SK-N-SH treated with all-trans-retinoic acid at 6 μM for 48 hours (cell line): Measurements from ENCODE around the gene CBFB.

Experiments used
- ATAC-seq: fragments of 200-7000 bp; cut with Tn5 transposase; 3 replicates; pipeline ENCODE4 v1.9.1; 2020; ENCODE audit warnings: mild to moderate bottlenecking, moderate library complexity
- ARNTL ChIP-seq: fragments of 450-650 bp; formaldehyde crosslinking; IDR thresholded peaks from 2 replicates; pipeline ENCODE4 v1.5.0; 2020; ENCODE audit warnings: low read depth, mild to moderate bottlenecking, moderate library complexity, borderline replicate concordance
- BACH2 ChIP-seq: fragments of 250-450 bp; sonication (Bioruptor Pico); IDR thresholded peaks from 2 replicates; pipeline ENCODE4 v1.9.0; 2021; ENCODE audit warnings: mild to moderate bottlenecking, borderline replicate concordance
- CREB5 ChIP-seq: fragments of 250-450 bp; sonication (Bioruptor Pico); IDR thresholded peaks from 2 replicates; pipeline ENCODE4 v1.5.1; 2020; ENCODE audit warnings: low read depth, mild to moderate bottlenecking, moderate library complexity
- CSDC2 ChIP-seq: fragments of 250-450 bp; sonication (Bioruptor Pico); IDR thresholded peaks from 2 replicates; pipeline ENCODE4 v1.5.0; 2020; ENCODE audit warnings: mild to moderate bottlenecking, moderate library complexity
- CSRNP3 ChIP-seq: fragments of 250-450 bp; sonication (Bioruptor Pico); IDR thresholded peaks from 2 replicates; pipeline ENCODE4 v1.5.1; 2021; ENCODE audit warnings: mild to moderate bottlenecking, moderate library complexity
- GLIS3 ChIP-seq: fragments of 250-450 bp; sonication (Bioruptor Pico); IDR thresholded peaks from 2 replicates; pipeline ENCODE4 v1.5.0; 2020; ENCODE audit warnings: mild to moderate bottlenecking, moderate library complexity
- PATZ1 ChIP-seq: fragments of 250-450 bp; sonication (Bioruptor Pico); IDR thresholded peaks from 2 replicates; pipeline ENCODE4 v1.8.0; 2020; ENCODE audit warnings: mild to moderate bottlenecking, moderate library complexity, borderline replicate concordance
- POU6F1 ChIP-seq: fragments of 250-450 bp; sonication (Bioruptor Pico); IDR thresholded peaks from 2 replicates; pipeline ENCODE4 v1.8.0; 2021; ENCODE audit warnings: low read depth, mild to moderate bottlenecking, moderate library complexity, borderline replicate concordance
- PPARA ChIP-seq: fragments of 250-450 bp; sonication (Bioruptor Pico); IDR thresholded peaks from 2 replicates; pipeline ENCODE4 v1.5.0; 2020; ENCODE audit warnings: mild to moderate bottlenecking, borderline replicate concordance
- RARB ChIP-seq: fragments of 250-450 bp; sonication (Bioruptor Pico); IDR thresholded peaks from 2 replicates; pipeline ENCODE4 v1.8.0; 2021; ENCODE audit warnings: mild to moderate bottlenecking, moderate library complexity
- SNAI2 ChIP-seq: fragments of 250-450 bp; sonication (Bioruptor Pico); IDR thresholded peaks from 2 replicates; pipeline ENCODE4 v1.5.0; 2020; ENCODE audit warnings: mild to moderate bottlenecking, moderate library complexity
- TOX ChIP-seq: fragments of 250-450 bp; sonication (Bioruptor Pico); IDR thresholded peaks from 2 replicates; pipeline ENCODE4 v1.8.0; 2021; ENCODE audit warnings: mild to moderate bottlenecking, moderate library complexity, borderline replicate concordance
- ZC3H10 ChIP-seq: fragments of 250-450 bp; sonication (Bioruptor Pico); IDR thresholded peaks from 2 replicates; pipeline ENCODE4 v1.5.1; 2021; ENCODE audit warnings: mild to moderate bottlenecking, moderate library complexity
- ZFP3 ChIP-seq: fragments of 250-450 bp; sonication (Bioruptor Pico); IDR thresholded peaks from 2 replicates; pipeline ENCODE4 v1.5.0; 2020; ENCODE audit warnings: mild to moderate bottlenecking, moderate library complexity
- ZFP30 ChIP-seq: fragments of 450-650 bp; formaldehyde crosslinking; IDR thresholded peaks from 2 replicates; pipeline ENCODE4 v1.5.0; 2022; ENCODE audit warnings: mild to moderate bottlenecking, moderate library complexity
- ZNF565 ChIP-seq: fragments of 450-650 bp; formaldehyde crosslinking; conservative IDR thresholded peaks from 2 replicates; pipeline ENCODE4 v1.5.0; 2020; ENCODE audit warnings: low read depth, mild to moderate bottlenecking, moderate library complexity

CBFB gene

GRCh38 chr16:67013823-67014633 lies 14.9 kb upstream of the CBFB start:
- peak; percentile 61 for ATAC-seq
- TF ChIP-seq ARNTL (no peak), BACH2 (CRISPR knock-in tag) (no peak), CSRNP3 (CRISPR knock-in tag) (no peak), ZNF565 (CRISPR knock-in tag) (no peak)

- no peak for TF ChIP-seq CSDC2 (CRISPR knock-in tag)
- TF ChIP-seq, all 23 proteins: peak for 0
- ATAC-seq: no peak
Measured at GRCh38 chr16:67014634-67015312, 14.2 kb upstream of the CBFB start.

- ATAC-seq: no peak
- no peak for TF ChIP-seq ZNF565 (CRISPR knock-in tag)
- TF ChIP-seq RARB (CRISPR knock-in tag): no peak
- no peak for TF ChIP-seq GLIS3 (CRISPR knock-in tag)
- no peak for TF ChIP-seq CSDC2 (CRISPR knock-in tag)
- no peak for TF ChIP-seq TOX (CRISPR knock-in tag)
- TF ChIP-seq BACH2 (CRISPR knock-in tag): no peak
- TF ChIP-seq ZFP3 (CRISPR knock-in tag): no peak
- TF ChIP-seq, all 23 proteins: peak for 0
Measured at GRCh38 chr16:67015313-67015731, 13.6 kb upstream of the CBFB start.

GRCh38 chr16:67016143-67016542 lies 12.8 kb upstream of the CBFB start:
- no peak for ATAC-seq
- no peak for TF ChIP-seq CSRNP3 (CRISPR knock-in tag)
- TF ChIP-seq SNAI2 (CRISPR knock-in tag): no peak
- no peak for TF ChIP-seq ZFP3 (CRISPR knock-in tag)
- no peak for TF ChIP-seq ARNTL
- no peak for TF ChIP-seq ZC3H10 (CRISPR knock-in tag)
- TF ChIP-seq POU6F1: no peak
- TF ChIP-seq ZFP30: no peak
- TF ChIP-seq, all 23 proteins: peak for 0

- TF ChIP-seq CSDC2 (CRISPR knock-in tag) (no peak), PATZ1 (CRISPR knock-in tag) (no peak), POU6F1 (no peak), CREB5 (CRISPR knock-in tag) (no peak), ZC3H10 (CRISPR knock-in tag) (no peak), PPARA (CRISPR knock-in tag) (no peak), RARB (CRISPR knock-in tag) (no peak), ZNF565 (CRISPR knock-in tag) (no peak), TOX (CRISPR knock-in tag) (no peak), GLIS3 (CRISPR knock-in tag) (no peak), ARNTL (no peak), SNAI2 (CRISPR knock-in tag) (no peak)
- TF ChIP-seq, all 23 proteins: peak for 0
- ATAC-seq: no peak
Measured at GRCh38 chr16:67016681-67017420, 12.1 kb upstream of the CBFB start.
